HEK293 (cell line): ENCODE results near the gene PLEKHA7.

Experiments
- GLIS1 ChIP-seq: fragments of 450-650 bp; formaldehyde crosslinking; IDR thresholded peaks from 2 replicates; pipeline ENCODE4 v1.5.1; 2016; ENCODE audit warnings: missing biosample characterization, missing genetic modification characterization
- MEIS1 ChIP-seq: sonication (generic); formaldehyde crosslinking; IDR thresholded peaks from 2 replicates; pipeline ENCODE4 v1.8.1; 2022; ENCODE audit warnings: missing genetic modification reagents, mild to moderate bottlenecking, borderline replicate concordance
- PRDM1 ChIP-seq: fragments of 450-650 bp; formaldehyde crosslinking; IDR thresholded peaks from 2 replicates; pipeline ENCODE4; 2016; ENCODE audit warnings: missing biosample characterization, missing genetic modification characterization
- SCRT1 ChIP-seq: fragments of 450-650 bp; formaldehyde crosslinking; IDR thresholded peaks from 2 replicates; pipeline ENCODE4 v1.5.1; 2016; ENCODE audit warnings: missing biosample characterization, missing genetic modification characterization, borderline replicate concordance
- SCRT2 ChIP-seq: fragments of 450-650 bp; formaldehyde crosslinking; IDR thresholded peaks from 2 replicates; pipeline ENCODE4 v1.5.1; 2016; ENCODE audit warnings: missing biosample characterization, missing genetic modification characterization
- SETDB1 ChIP-seq: IDR thresholded peaks from one replicate; pipeline ENCODE4 v1.6.1; 2017; ENCODE audit warnings: mild to moderate bottlenecking, low read length, moderate library complexity, mixed read lengths; ENCODE audit not compliant: insufficient read length
- SP3 ChIP-seq: fragments of 450-650 bp; formaldehyde crosslinking; IDR thresholded peaks from 2 replicates; pipeline ENCODE4 v1.5.1; 2016; ENCODE audit warnings: missing biosample characterization, missing genetic modification characterization
- SP7 ChIP-seq: fragments of 450-650 bp; formaldehyde crosslinking; IDR thresholded peaks from 2 replicates; pipeline ENCODE4 v1.5.1; 2016; ENCODE audit warnings: missing biosample characterization, missing genetic modification characterization
- TRIM28 ChIP-seq: IDR thresholded peaks from 2 replicates; pipeline ENCODE4 v1.6.1; 2011; ENCODE audit warnings: low read length, control low read depth, borderline replicate concordance
- WT1 ChIP-seq: fragments of 450-650 bp; formaldehyde crosslinking; IDR thresholded peaks from 2 replicates; pipeline ENCODE4 v1.5.1; 2016; ENCODE audit warnings: missing biosample characterization, missing genetic modification characterization
- YY1 ChIP-seq: fragments of 450-650 bp; formaldehyde crosslinking; IDR thresholded peaks from 2 replicates; pipeline ENCODE4 v1.5.1; 2018; ENCODE audit warnings: missing biosample characterization, missing genetic modification characterization
- ZEB2 ChIP-seq: fragments of 450-650 bp; formaldehyde crosslinking; IDR thresholded peaks from 2 replicates; pipeline ENCODE4 v1.5.1; 2016; ENCODE audit warnings: missing biosample characterization, missing genetic modification characterization
- ZFP37 ChIP-seq: fragments of 450-650 bp; formaldehyde crosslinking; IDR thresholded peaks from 2 replicates; pipeline ENCODE4 v1.5.1; 2016; ENCODE audit warnings: missing biosample characterization, missing genetic modification characterization
- ZNF121 ChIP-seq: fragments of 450-650 bp; formaldehyde crosslinking; IDR thresholded peaks from 2 replicates; pipeline ENCODE4 v1.5.1; 2016; ENCODE audit warnings: missing biosample characterization, missing genetic modification characterization
- ZNF223 ChIP-seq: fragments of 450-650 bp; formaldehyde crosslinking; IDR thresholded peaks from 2 replicates; pipeline ENCODE4 v1.5.1; 2016; ENCODE audit warnings: missing biosample characterization, missing genetic modification characterization
- ZNF248 ChIP-seq: fragments of 450-650 bp; formaldehyde crosslinking; IDR thresholded peaks from 2 replicates; pipeline ENCODE4 v1.5.1; 2017; ENCODE audit warnings: missing biosample characterization, missing genetic modification characterization
- ZNF621 ChIP-seq: fragments of 450-650 bp; formaldehyde crosslinking; IDR thresholded peaks from 2 replicates; pipeline ENCODE4 v1.5.1; 2017; ENCODE audit warnings: missing biosample characterization, missing genetic modification characterization
- ZNF623 ChIP-seq: fragments of 450-650 bp; formaldehyde crosslinking; IDR thresholded peaks from 2 replicates; pipeline ENCODE4 v1.5.1; 2016; ENCODE audit warnings: missing biosample characterization, missing genetic modification characterization
- ZNF626 ChIP-seq: fragments of 450-650 bp; sonication (Bioruptor Pico); formaldehyde crosslinking; IDR thresholded peaks from 2 replicates; pipeline ENCODE4 v1.5.1; 2018; ENCODE audit warnings: missing biosample characterization, missing genetic modification characterization, inconsistent platforms
- ZNF830 ChIP-seq: fragments of 450-650 bp; IDR thresholded peaks from 2 replicates; pipeline ENCODE4 v1.5.0; 2018; ENCODE audit warnings: missing biosample characterization, missing genetic modification characterization, low read depth, mild to moderate bottlenecking, moderate library complexity
- TF ChIP-seq, protein P1 (sequence below): fragments of 450-650 bp; formaldehyde crosslinking; IDR thresholded peaks from 2 replicates; pipeline ENCODE4 v1.5.1; 2016; ENCODE audit warnings: missing biosample characterization, missing genetic modification characterization
- TF ChIP-seq, protein P2 (sequence below): fragments of 450-650 bp; formaldehyde crosslinking; IDR thresholded peaks from 2 replicates; pipeline ENCODE4 v1.5.1; 2017; ENCODE audit warnings: missing biosample characterization, missing genetic modification characterization
- TF ChIP-seq, protein P3 (sequence below): fragments of 450-650 bp; IDR thresholded peaks from 2 replicates; pipeline ENCODE4 v1.5.1; 2018; ENCODE audit warnings: missing biosample characterization, missing genetic modification characterization
- TF ChIP-seq, protein P4 (sequence below): fragments of 450-650 bp; formaldehyde crosslinking; IDR thresholded peaks from 2 replicates; pipeline ENCODE4 v1.5.1; 2016; ENCODE audit warnings: missing biosample characterization, missing genetic modification characterization, borderline replicate concordance
- TF ChIP-seq, protein P5 (sequence below): fragments of 450-650 bp; formaldehyde crosslinking; IDR thresholded peaks from 2 replicates; pipeline ENCODE4 v1.5.1; 2016; ENCODE audit warnings: missing biosample characterization, missing genetic modification characterization, low read depth
- TF ChIP-seq, protein P6 (sequence below): fragments of 450-650 bp; formaldehyde crosslinking; conservative IDR thresholded peaks from 2 replicates; pipeline ENCODE4 v1.5.1; 2016; ENCODE audit warnings: low read depth, missing biosample characterization, missing genetic modification characterization

The PLEKHA7 gene

DNA sequence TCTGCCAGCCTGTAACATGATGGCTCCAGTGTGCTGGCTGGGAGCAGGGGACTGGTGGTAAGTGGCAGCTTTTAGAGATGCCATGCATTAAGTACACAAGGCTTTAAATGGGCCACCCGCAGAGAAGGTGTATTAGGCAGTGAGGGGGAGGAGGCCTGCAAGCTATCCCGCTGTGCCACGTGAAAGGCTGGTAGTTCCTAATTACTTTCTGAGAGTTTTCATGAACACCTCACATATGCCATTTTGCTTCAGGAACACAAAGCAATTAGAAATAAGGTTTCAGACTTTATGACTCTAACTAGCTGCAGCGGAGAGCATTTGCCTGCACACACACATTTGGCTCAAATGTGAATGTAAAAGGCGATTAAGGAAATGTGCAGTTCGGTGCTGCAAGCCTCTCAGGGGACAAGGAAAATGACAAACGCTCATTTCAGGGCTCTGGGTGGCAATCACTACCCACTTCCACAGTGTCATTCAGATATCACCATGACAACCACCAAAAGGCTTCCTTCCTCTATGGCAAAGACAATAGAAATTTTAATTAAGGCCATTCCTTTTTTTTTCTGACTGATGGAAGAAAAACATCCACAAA, 116.6 kb downstream of the PLEKHA7 start (continued):
- TF ChIP-seq, protein P1, sequence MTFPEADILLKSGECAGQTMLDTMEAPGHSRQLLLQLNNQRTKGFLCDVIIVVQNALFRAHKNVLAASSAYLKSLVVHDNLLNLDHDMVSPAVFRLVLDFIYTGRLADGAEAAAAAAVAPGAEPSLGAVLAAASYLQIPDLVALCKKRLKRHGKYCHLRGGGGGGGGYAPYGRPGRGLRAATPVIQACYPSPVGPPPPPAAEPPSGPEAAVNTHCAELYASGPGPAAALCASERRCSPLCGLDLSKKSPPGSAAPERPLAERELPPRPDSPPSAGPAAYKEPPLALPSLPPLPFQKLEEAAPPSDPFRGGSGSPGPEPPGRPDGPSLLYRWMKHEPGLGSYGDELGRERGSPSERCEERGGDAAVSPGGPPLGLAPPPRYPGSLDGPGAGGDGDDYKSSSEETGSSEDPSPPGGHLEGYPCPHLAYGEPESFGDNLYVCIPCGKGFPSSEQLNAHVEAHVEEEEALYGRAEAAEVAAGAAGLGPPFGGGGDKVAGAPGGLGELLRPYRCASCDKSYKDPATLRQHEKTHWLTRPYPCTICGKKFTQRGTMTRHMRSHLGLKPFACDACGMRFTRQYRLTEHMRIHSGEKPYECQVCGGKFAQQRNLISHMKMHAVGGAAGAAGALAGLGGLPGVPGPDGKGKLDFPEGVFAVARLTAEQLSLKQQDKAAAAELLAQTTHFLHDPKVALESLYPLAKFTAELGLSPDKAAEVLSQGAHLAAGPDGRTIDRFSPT = no peak
- TF ChIP-seq ZNF248 (no peak), ZNF830 (no peak), TRIM28 (no peak; the same call in 1 of the 2 replicates), ZNF621 (tag by site-specific recombination) (no peak), SCRT2 (tag by site-specific recombination) (no peak), PRDM1 (tag by site-specific recombination) (0 out of 2 replicates have a peak, but pooled peaks have one; percentile 15), SP7 (tag by site-specific recombination) (peak; percentile 93), SP3 (tag by site-specific recombination) (no peak), ZNF623 (tag by site-specific recombination) (no peak), ZNF121 (tag by site-specific recombination) (no peak), YY1 (no peak), GLIS1 (tag by site-specific recombination) (peak; percentile 90), SCRT1 (no peak), ZNF626 (no peak), ZFP37 (tag by site-specific recombination) (no peak), MEIS1 (CRISPR knock-in tag) (no peak), ZEB2 (tag by site-specific recombination) (no peak), ZNF223 (no peak), SETDB1 (no peak), WT1 (tag by site-specific recombination) (peak; percentile 85)
- TF ChIP-seq, protein P2, sequence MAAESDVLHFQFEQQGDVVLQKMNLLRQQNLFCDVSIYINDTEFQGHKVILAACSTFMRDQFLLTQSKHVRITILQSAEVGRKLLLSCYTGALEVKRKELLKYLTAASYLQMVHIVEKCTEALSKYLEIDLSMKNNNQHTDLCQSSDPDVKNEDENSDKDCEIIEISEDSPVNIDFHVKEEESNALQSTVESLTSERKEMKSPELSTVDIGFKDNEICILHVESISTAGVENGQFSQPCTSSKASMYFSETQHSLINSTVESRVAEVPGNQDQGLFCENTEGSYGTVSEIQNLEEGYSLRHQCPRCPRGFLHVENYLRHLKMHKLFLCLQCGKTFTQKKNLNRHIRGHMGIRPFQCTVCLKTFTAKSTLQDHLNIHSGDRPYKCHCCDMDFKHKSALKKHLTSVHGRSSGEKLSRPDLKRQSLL (tag by site-specific recombination) = no peak
- TF ChIP-seq, protein P3, sequence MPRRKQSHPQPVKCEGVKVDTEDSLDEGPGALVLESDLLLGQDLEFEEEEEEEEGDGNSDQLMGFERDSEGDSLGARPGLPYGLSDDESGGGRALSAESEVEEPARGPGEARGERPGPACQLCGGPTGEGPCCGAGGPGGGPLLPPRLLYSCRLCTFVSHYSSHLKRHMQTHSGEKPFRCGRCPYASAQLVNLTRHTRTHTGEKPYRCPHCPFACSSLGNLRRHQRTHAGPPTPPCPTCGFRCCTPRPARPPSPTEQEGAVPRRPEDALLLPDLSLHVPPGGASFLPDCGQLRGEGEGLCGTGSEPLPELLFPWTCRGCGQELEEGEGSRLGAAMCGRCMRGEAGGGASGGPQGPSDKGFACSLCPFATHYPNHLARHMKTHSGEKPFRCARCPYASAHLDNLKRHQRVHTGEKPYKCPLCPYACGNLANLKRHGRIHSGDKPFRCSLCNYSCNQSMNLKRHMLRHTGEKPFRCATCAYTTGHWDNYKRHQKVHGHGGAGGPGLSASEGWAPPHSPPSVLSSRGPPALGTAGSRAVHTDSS (tag by site-specific recombination) = no peak
- TF ChIP-seq, protein P4, sequence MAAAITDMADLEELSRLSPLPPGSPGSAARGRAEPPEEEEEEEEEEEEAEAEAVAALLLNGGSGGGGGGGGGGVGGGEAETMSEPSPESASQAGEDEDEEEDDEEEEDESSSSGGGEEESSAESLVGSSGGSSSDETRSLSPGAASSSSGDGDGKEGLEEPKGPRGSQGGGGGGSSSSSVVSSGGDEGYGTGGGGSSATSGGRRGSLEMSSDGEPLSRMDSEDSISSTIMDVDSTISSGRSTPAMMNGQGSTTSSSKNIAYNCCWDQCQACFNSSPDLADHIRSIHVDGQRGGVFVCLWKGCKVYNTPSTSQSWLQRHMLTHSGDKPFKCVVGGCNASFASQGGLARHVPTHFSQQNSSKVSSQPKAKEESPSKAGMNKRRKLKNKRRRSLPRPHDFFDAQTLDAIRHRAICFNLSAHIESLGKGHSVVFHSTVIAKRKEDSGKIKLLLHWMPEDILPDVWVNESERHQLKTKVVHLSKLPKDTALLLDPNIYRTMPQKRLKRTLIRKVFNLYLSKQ = no peak
- TF ChIP-seq, protein P5, sequence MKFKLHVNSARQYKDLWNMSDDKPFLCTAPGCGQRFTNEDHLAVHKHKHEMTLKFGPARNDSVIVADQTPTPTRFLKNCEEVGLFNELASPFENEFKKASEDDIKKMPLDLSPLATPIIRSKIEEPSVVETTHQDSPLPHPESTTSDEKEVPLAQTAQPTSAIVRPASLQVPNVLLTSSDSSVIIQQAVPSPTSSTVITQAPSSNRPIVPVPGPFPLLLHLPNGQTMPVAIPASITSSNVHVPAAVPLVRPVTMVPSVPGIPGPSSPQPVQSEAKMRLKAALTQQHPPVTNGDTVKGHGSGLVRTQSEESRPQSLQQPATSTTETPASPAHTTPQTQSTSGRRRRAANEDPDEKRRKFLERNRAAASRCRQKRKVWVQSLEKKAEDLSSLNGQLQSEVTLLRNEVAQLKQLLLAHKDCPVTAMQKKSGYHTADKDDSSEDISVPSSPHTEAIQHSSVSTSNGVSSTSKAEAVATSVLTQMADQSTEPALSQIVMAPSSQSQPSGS = no peak
- TF ChIP-seq, protein P6, sequence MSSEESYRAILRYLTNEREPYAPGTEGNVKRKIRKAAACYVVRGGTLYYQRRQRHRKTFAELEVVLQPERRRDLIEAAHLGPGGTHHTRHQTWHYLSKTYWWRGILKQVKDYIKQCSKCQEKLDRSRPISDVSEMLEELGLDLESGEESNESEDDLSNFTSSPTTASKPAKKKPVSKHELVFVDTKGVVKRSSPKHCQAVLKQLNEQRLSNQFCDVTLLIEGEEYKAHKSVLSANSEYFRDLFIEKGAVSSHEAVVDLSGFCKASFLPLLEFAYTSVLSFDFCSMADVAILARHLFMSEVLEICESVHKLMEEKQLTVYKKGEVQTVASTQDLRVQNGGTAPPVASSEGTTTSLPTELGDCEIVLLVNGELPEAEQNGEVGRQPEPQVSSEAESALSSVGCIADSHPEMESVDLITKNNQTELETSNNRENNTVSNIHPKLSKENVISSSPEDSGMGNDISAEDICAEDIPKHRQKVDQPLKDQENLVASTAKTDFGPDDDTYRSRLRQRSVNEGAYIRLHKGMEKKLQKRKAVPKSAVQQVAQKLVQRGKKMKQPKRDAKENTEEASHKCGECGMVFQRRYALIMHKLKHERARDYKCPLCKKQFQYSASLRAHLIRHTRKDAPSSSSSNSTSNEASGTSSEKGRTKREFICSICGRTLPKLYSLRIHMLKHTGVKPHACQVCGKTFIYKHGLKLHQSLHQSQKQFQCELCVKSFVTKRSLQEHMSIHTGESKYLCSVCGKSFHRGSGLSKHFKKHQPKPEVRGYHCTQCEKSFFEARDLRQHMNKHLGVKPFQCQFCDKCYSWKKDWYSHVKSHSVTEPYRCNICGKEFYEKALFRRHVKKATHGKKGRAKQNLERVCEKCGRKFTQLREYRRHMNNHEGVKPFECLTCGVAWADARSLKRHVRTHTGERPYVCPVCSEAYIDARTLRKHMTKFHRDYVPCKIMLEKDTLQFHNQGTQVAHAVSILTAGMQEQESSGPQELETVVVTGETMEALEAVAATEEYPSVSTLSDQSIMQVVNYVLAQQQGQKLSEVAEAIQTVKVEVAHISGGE (tag by site-specific recombination) = peak; percentile 62
